AG04449 (cell line): Measurements from ENCODE around the gene RILPL2.
"Not testable (repeated sequence)": the region's sequence is repeated elsewhere in the genome, so short reads cannot be mapped to it uniquely, and the experiment has no call there.

Experiments
- CTCF ChIA-PET: fragments of 350-600 bp; formaldehyde crosslinking; extraction: SDS; loops from one replicate; lab custom pipeline; 2021; ENCODE audit warnings: antibody characterized with exemption; lab: Yijun Ruan, JAX
- POLR2A ChIA-PET: fragments of 400-600, 350-600 bp; formaldehyde crosslinking; extraction: SDS; loops from one replicate; lab custom pipeline; 2020; ENCODE audit warnings: antibody characterized with exemption, inconsistent platforms; lab: Yijun Ruan, JAX
- DNase-seq: peaks from one replicate; pipeline ENCODE4 v3.0.0-alpha.2; 2010; ENCODE audit warnings: low read depth, low spot score
- H3K4me3 ChIP-seq: 2 replicates; pipeline ENCODE4 v1.5.1; 2011; ENCODE audit warnings: low read depth, mild to moderate bottlenecking, control low read depth, low read length
- CTCF ChIP-seq: IDR thresholded peaks from one replicate; pipeline ENCODE4 v1.5.1; 2011; ENCODE audit warnings: mild to moderate bottlenecking, moderate library complexity, low read length, control low read depth, inconsistent platforms; ENCODE audit not compliant: insufficient read depth; ENCODE audit errors: missing control alignments

The RILPL2 gene

GRCh38 chr12:123428591-123428990, 7.9 kb downstream of the RILPL2 start:
- POLR2A ChIA-PET: no interaction called here
- H3K4me3 ChIP-seq: no peak overlapping the region
- CTCF ChIA-PET: no interaction called here
- no peak for TF ChIP-seq CTCF
- no peak for DNase-seq

- POLR2A ChIA-PET: interaction anchor here (0.6 kb wide), 1 partner anchor 901 kb away, joined by 3 read pairs; no protein-coding TSS in a partner anchor
- DNase-seq: no peak
- TF ChIP-seq CTCF: no peak
- CTCF ChIA-PET: no interaction called here
- H3K4me3 ChIP-seq: no peak overlapping the region
Observed at GRCh38 chr12:123427036-123427769, 9.3 kb downstream of the RILPL2 start.

- POLR2A ChIA-PET: no interaction called here
- DNase-seq: no peak
- TF ChIP-seq CTCF: no peak
- CTCF ChIA-PET: interaction anchor here (1.0 to 2.2 kb wide), 3 partner anchors 11 to 161 kb away, joined by 3 to 5 read pairs (median 5); no protein-coding TSS in a partner anchor
- no peak overlapping the region for H3K4me3 ChIP-seq
Observed at GRCh38 chr12:123421314-123421713, 15.2 kb downstream of the RILPL2 start.

- CTCF ChIA-PET: interaction anchor here (0.7 to 1.4 kb wide), 4 partner anchors 11 to 172 kb away, joined by 3 to 5 read pairs (median 3); partner anchors contain the start of gene KMT5A
Observed at GRCh38 chr12:123410041-123410412, 26.5 kb downstream of the RILPL2 start.

GRCh38 chr12:123409284-123410040, 27.0 kb downstream of the RILPL2 start:
- CTCF ChIA-PET: interaction anchor here (0.6 to 1.4 kb wide), 2 partner anchors 172 to 363 kb away, joined by 3 read pairs; no protein-coding TSS in a partner anchor
- not testable (repeated sequence) for H3K4me3 ChIP-seq, DNase-seq
- POLR2A ChIA-PET: interaction anchor here (0.7 kb wide), 1 partner anchor 175 kb away, joined by 3 read pairs; the partner anchor contains the start of gene TMED2

More at GRCh38 chr12:123410041-123410412, 26.5 kb downstream of the RILPL2 start:
- DNase-seq: no peak
- TF ChIP-seq CTCF: no peak
- H3K4me3 ChIP-seq: no peak overlapping the region
- POLR2A ChIA-PET: no interaction called here

- DNase-seq, H3K4me3 ChIP-seq, CTCF ChIA-PET: not testable (repeated sequence)
- POLR2A ChIA-PET: interaction anchor here (0.7 kb wide), 1 partner anchor 176 kb away, joined by 3 read pairs; the partner anchor contains the start of gene TMED2
Observed at GRCh38 chr12:123408619-123409018, 27.9 kb downstream of the RILPL2 start.

- POLR2A ChIA-PET, CTCF ChIA-PET: not testable (repeated sequence)
Observed at GRCh38 chr12:123407934-123408333, 28.6 kb downstream of the RILPL2 start.

GRCh38 chr12:123407269-123407668, 29.2 kb downstream of the RILPL2 start:
- DNase-seq, H3K4me3 ChIP-seq, CTCF ChIA-PET, POLR2A ChIA-PET: not testable (repeated sequence)

More at GRCh38 chr12:123407934-123408333, 28.6 kb downstream of the RILPL2 start:
- not testable (repeated sequence) for H3K4me3 ChIP-seq, DNase-seq
